ENCODE results near the gene FCHSD2.

GRCh38 chr11:72805216-72805615 lies 336.9 kb downstream of the FCHSD2 start:
- TF ChIP-seq CTCF (IDR thresholded peaks at IDR 0.05; ENCODE audit: borderline replicate concordance, extremely low read depth, low read length, poor library complexity, severe bottlenecking) (no peak), EZH2 (IDR thresholded peaks at IDR 0.05; ENCODE audit: borderline replicate concordance, low read depth, low read length, severe bottlenecking) (no peak)

Measured in DND-41 (cell line).